ENCODE data around the gene ATP6V1A. TPM values are rescaled to one million over a fixed set of nuclear protein-coding genes. Genes with fewer than 3 reads are reported as not detected.

ATP6V1A gene
- total and polyA plus RNA-seq, 8 donors, result 4.3 to 75.6 (median 13.0) TPM

- no peak overlapping the region for H3K27ac ChIP-seq
- no peaks in the 10 kb centered on the region for H3K27me3 ChIP-seq
- H3K9me3 ChIP-seq, result no peaks in the 10 kb centered on the region
- WGBS, 5 donors, result 90 to 93% (median 92%) methylated on average over 4 of the region's 4 CpGs
- TF ChIP-seq CTCF (IDR thresholded peaks at IDR 0.05), result no peak
- no peak for TF ChIP-seq POLR2A (IDR thresholded peaks at IDR 0.05)
- TF ChIP-seq EP300 (IDR thresholded peaks at IDR 0.05), result no peak
- TF ChIP-seq POLR2AphosphoS5 (IDR thresholded peaks at IDR 0.05), result no peak
- H3K4me3 ChIP-seq, result no peak overlapping the region
- H3K4me1 ChIP-seq, result no peaks in the 10 kb centered on the region
- intact Hi-C loops (cut with DNase I; ENCODE audit: low total_unique reads), result no loop called here
- peaks cover 15 to 95% (median 83%) of the 10 kb centered on the region in 4 donors for H3K36me3 ChIP-seq
- DNase-seq, result no peak
These were observed 47.7 kb downstream of the ATP6V1A start for GRCh38 chr3:113794526-113794925.

GRCh38 chr3:113795693-113796092, 48.9 kb downstream of the ATP6V1A start:
- 83 to 87% (median 84%) methylated on average over 4 of the region's 4 CpGs for WGBS, 5 donors
- Histone ChIP-seq H3K27me3 (no peaks in the 10 kb centered on the region), H3K9me3 (no peaks in the 10 kb centered on the region), H3K4me3 (no peak overlapping the region), H3K36me3 (peaks cover 6 to 96% (median 84%) of the 10 kb centered on the region in 4 donors), H3K27ac (no peak overlapping the region), H3K4me1 (no peaks in the 10 kb centered on the region)
- no peak for TF ChIP-seq POLR2AphosphoS5 (IDR thresholded peaks at IDR 0.05)
- no peak for TF ChIP-seq EP300 (IDR thresholded peaks at IDR 0.05)
- no peak for TF ChIP-seq POLR2A (IDR thresholded peaks at IDR 0.05)
- TF ChIP-seq CTCF (IDR thresholded peaks at IDR 0.05), result no peak
- DNase-seq, result no peak
- intact Hi-C loops (cut with DNase I; ENCODE audit: low total_unique reads), result no loop called here

GRCh38 chr3:113802795-113803455, 56.1 kb downstream of the ATP6V1A start:
- TF ChIP-seq EP300 (IDR thresholded peaks at IDR 0.05), result no peak
- TF ChIP-seq POLR2AphosphoS5 (IDR thresholded peaks at IDR 0.05), result no peak
- TF ChIP-seq CTCF (IDR thresholded peaks at IDR 0.05), result no peak
- no peak for TF ChIP-seq POLR2A (IDR thresholded peaks at IDR 0.05)
- peaks cover 39 to 100% (median 99%) of the 10 kb centered on the region in 4 donors for H3K36me3 ChIP-seq
- no peak overlapping the region for H3K4me3 ChIP-seq
- 90 to 98% (median 95%) methylated on average over 3 of the region's 3 CpGs for WGBS, 5 donors
- DNase-seq, result no peak
- no peaks in the 10 kb centered on the region for H3K4me1 ChIP-seq
- no peaks in the 10 kb centered on the region for H3K27me3 ChIP-seq
- no peak overlapping the region for H3K27ac ChIP-seq
- H3K9me3 ChIP-seq, result no peaks in the 10 kb centered on the region
- intact Hi-C loops (cut with DNase I; ENCODE audit: low total_unique reads), result no loop called here

- Histone ChIP-seq H3K9me3 (no peaks in the 10 kb centered on the region), H3K36me3 (peaks cover 44 to 100% (median 99%) of the 10 kb centered on the region in 4 donors), H3K4me1 (no peaks in the 10 kb centered on the region), H3K27ac (no peak overlapping the region), H3K4me3 (no peak overlapping the region), H3K27me3 (no peaks in the 10 kb centered on the region)
- intact Hi-C loops (cut with DNase I; ENCODE audit: low total_unique reads), result no loop called here
- 72 to 87% (median 78%) methylated on average over 4 of the region's 4 CpGs for WGBS, 5 donors
- no peak for DNase-seq
- TF ChIP-seq CTCF (IDR thresholded peaks at IDR 0.05), result no peak
- no peak for TF ChIP-seq EP300 (IDR thresholded peaks at IDR 0.05)
- no peak for TF ChIP-seq POLR2A (IDR thresholded peaks at IDR 0.05)
- TF ChIP-seq POLR2AphosphoS5 (IDR thresholded peaks at IDR 0.05), result no peak
These were observed 57.8 kb downstream of the ATP6V1A start for GRCh38 chr3:113804661-113805060.
